Rectal smooth muscle tissue (tissue), 1 donor: ENCODE data around the gene OR13C2.

Source experiments
- H3K27ac ChIP-seq: one replicate; pipeline ENCODE4 v1.7.0; 2013; ENCODE audit warnings: low read depth, low read length, inconsistent platforms
- H3K27me3 ChIP-seq: one replicate; pipeline ENCODE4 v1.7.0; 2013; ENCODE audit warnings: low read length; ENCODE audit not compliant: control insufficient read depth, insufficient read depth
- H3K36me3 ChIP-seq: one replicate; pipeline ENCODE4 v1.7.0; 2013; ENCODE audit warnings: low read length; ENCODE audit not compliant: control insufficient read depth, insufficient read depth
- H3K4me1 ChIP-seq: one replicate; pipeline ENCODE4 v1.7.0; 2013; ENCODE audit warnings: low read length; ENCODE audit not compliant: control insufficient read depth, insufficient read depth
- H3K4me3 ChIP-seq: one replicate; pipeline ENCODE4 v1.7.0; 2013; ENCODE audit warnings: low read length
- H3K9ac ChIP-seq: one replicate; pipeline ENCODE4 v1.7.0; 2013; ENCODE audit warnings: low read length

OR13C2 gene

GRCh38 chr9:104586496-104587180, 18.8 kb downstream of the OR13C2 start:
- Histone ChIP-seq H3K4me3 (no peak overlapping the region), H3K36me3 (no peaks in the 10 kb centered on the region), H3K9ac (no peak overlapping the region), H3K27me3 (no peaks in the 10 kb centered on the region), H3K27ac (no peak overlapping the region), H3K4me1 (no peaks in the 10 kb centered on the region)

GRCh38 chr9:104580562-104580961, 24.9 kb downstream of the OR13C2 start:
- Histone ChIP-seq H3K4me1 (no peaks in the 10 kb centered on the region), H3K36me3 (no peaks in the 10 kb centered on the region), H3K27ac (no peak overlapping the region), H3K9ac (no peak overlapping the region), H3K4me3 (no peak overlapping the region), H3K27me3 (no peaks in the 10 kb centered on the region)

GRCh38 chr9:104577263-104577662, 28.2 kb downstream of the OR13C2 start:
- no peak overlapping the region for H3K4me3 ChIP-seq
- no peaks in the 10 kb centered on the region for H3K4me1 ChIP-seq
- H3K36me3 ChIP-seq: no peaks in the 10 kb centered on the region
- H3K27me3 ChIP-seq: no peaks in the 10 kb centered on the region
- H3K27ac ChIP-seq: no peak overlapping the region
- no peak overlapping the region for H3K9ac ChIP-seq

DNA sequence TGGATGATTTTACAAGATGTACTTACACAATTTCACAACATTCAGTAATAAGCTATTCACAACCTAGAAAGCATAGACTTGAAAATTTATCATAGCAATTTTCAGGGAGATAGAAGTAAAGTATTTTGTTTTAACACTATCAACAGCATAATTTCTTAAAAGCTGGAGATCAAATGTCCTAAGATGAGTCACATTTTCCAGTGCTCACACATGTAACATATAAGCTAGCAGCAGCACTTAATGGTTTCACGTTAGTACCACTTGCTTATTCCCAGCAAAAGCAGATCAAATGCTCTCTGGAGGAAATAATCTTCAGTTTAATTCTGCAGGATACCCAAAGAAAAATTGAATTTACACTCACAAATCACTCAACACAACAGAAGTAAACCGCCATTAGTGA, 30.0 kb downstream of the OR13C2 start:
- Histone ChIP-seq H3K9ac (no peak overlapping the region), H3K4me3 (no peak overlapping the region), H3K4me1 (no peaks in the 10 kb centered on the region), H3K27me3 (no peaks in the 10 kb centered on the region), H3K27ac (no peak overlapping the region), H3K36me3 (no peaks in the 10 kb centered on the region)

DNA sequence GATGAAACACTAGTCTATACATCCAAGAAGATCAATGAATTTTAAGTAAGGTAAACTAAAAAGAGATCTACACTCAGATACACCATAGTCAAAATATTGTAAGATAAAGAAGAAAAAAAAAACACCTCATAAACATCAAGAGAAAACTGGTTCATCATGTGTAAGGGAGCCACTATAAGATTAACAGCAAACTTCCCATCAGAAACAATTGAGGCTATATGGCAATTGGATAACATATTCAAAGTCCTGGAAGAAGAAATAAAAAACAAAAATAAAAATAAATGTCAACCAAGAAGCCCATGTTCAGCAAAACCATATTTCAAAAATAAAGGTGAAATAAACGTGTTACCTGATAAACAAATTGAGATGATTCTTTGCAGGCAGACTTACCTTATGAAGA, 32.8 kb downstream of the OR13C2 start:
- no peaks in the 10 kb centered on the region for H3K27me3 ChIP-seq
- no peak overlapping the region for H3K27ac ChIP-seq
- no peaks in the 10 kb centered on the region for H3K4me1 ChIP-seq
- no peaks in the 10 kb centered on the region for H3K36me3 ChIP-seq
- no peak overlapping the region for H3K4me3 ChIP-seq
- no peak overlapping the region for H3K9ac ChIP-seq

DNA sequence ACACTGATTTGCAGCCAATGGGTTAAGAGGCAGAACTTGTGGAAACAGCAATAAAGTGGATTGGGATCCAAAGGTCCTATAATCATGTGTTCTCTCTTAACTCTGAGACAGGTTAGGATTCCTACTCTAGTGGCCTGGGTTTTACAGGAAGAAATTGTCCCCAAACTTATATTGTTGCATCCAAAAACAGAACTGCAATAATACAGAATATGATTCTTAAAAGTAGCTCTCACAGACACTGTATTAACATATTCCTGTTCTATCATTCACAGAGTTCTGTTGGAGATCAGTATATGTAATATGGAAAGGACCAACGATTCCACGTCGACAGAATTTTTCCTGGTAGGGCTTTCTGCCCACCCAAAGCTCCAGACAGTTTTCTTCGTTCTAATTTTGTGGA, 36.6 kb downstream of the OR13C2 start, which contains the start of gene OR13C8:
Gene OR13C8 (plus strand): TSS at position 301 of the 400 bp plus-strand sequence. CDS start 0 bp downstream, at position 301.
- no peaks in the 10 kb centered on the region for H3K27me3 ChIP-seq
- no peaks in the 10 kb centered on the region for H3K4me1 ChIP-seq
- no peak within 1 kb of the TSS for H3K4me3 ChIP-seq
- no peak within 1 kb of the TSS for H3K27ac ChIP-seq
- H3K9ac ChIP-seq: no peak within 1 kb of the TSS
- H3K36me3 ChIP-seq: no peaks in the 10 kb centered on the region

GRCh38 chr9:104564358-104564757, 41.1 kb downstream of the OR13C2 start:
- Histone ChIP-seq H3K27me3 (no peaks in the 10 kb centered on the region), H3K4me3 (no peak overlapping the region), H3K27ac (no peak overlapping the region), H3K4me1 (no peaks in the 10 kb centered on the region), H3K9ac (no peak overlapping the region), H3K36me3 (no peaks in the 10 kb centered on the region)

GRCh38 chr9:104556830-104557634, 48.4 kb downstream of the OR13C2 start:
- H3K9ac ChIP-seq: no peak overlapping the region
- H3K27me3 ChIP-seq: no peaks in the 10 kb centered on the region
- H3K36me3 ChIP-seq: no peaks in the 10 kb centered on the region
- H3K27ac ChIP-seq: no peak overlapping the region
- no peaks in the 10 kb centered on the region for H3K4me1 ChIP-seq
- no peak overlapping the region for H3K4me3 ChIP-seq

GRCh38 chr9:104555521-104555920, 49.9 kb downstream of the OR13C2 start:
- no peaks in the 10 kb centered on the region for H3K4me1 ChIP-seq
- H3K27ac ChIP-seq: no peak overlapping the region
- no peaks in the 10 kb centered on the region for H3K36me3 ChIP-seq
- no peaks in the 10 kb centered on the region for H3K27me3 ChIP-seq
- H3K9ac ChIP-seq: no peak overlapping the region
- H3K4me3 ChIP-seq: no peak overlapping the region
